Measurements from ENCODE around the gene TLCD4. TPM values are rescaled to one million over a fixed set of nuclear protein-coding genes. Genes with fewer than 3 reads are reported as not detected.

The TLCD4 gene
- polyA plus RNA-seq, 1 donor (not counting 4 experiments of a cell fraction or from before 2014, with no cell fraction given), result 0.01 TPM

DNA sequence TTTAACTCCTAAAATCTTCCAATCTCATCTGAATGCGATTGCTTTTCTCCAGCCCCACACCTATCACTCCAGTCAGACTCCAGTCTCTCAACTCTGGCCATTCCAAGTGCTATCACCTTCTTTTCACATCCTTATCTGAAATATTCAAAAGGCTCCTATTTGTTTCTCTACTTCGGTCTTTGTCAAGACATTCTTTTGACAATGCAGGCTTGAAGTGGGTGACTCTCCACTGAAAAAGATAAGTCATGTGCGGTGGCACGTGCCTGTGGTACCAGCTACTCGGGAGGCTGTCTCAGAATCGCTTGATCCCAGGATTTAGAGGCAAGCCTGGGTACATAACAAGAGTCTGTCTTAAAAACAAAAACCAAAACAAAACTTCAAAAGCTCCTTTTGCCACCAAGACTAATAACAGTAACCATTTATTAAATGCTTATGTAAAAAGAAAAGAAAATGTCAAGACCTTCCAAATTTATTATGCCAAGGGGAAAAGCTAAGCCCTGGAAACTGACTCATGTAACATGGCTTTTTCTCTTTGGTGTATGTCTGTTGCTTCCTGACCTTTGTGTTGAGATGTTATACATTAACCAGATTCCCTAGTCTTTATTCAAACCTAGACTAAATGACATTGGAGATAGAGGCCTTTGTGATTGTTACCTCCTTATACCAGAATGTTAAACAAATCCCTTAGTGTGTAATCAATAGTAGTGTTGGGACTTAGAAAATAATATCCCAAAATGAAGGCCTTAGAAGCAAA is 48.0 kb upstream of the TLCD4 start:
- Histone ChIP-seq H2AFZ (ENCODE audit: control insufficient read depth, low read length) (no peak overlapping the region), H4K20me1 (ENCODE audit: control insufficient read depth, extremely low read depth, insufficient read depth, low read length) (no peaks in the 10 kb centered on the region), H3K4me2 (ENCODE audit: control insufficient read depth, extremely low read depth, insufficient read depth, low read depth, low read length) (no peak overlapping the region), H3K9me3 (ENCODE audit: control insufficient read depth, low read depth, low read length) (no peaks in the 10 kb centered on the region), H3K36me3 (ENCODE audit: control insufficient read depth in 2 of 2, extremely low read depth in 1 of 2, insufficient read depth in 2 of 2, low read length in 2 of 2) (no peaks in the 10 kb centered on the region), H3K27ac (ENCODE audit: control insufficient read depth, insufficient read depth, low read length) (no peak overlapping the region), H3K27me3 (ENCODE audit: control insufficient read depth, extremely low read depth, insufficient read depth, low read length) (no peaks in the 10 kb centered on the region), H3K9ac (ENCODE audit: control insufficient read depth, extremely low read depth, insufficient read depth, low read length) (no peak overlapping the region), H3K4me1 (ENCODE audit: control insufficient read depth, extremely low read depth, insufficient read depth, low read length) (peaks cover 7% of the 10 kb centered on the region), H3K4me3 (ENCODE audit: control insufficient read depth in 2 of 3, extremely low read depth in 1 of 3, insufficient read depth in 2 of 3, low read depth in 1 of 3, low read length in 3 of 3) (no peak overlapping the region), H3K9me1 (ENCODE audit: control insufficient read depth, extremely low read depth, insufficient read depth, low read length) (no peaks in the 10 kb centered on the region), H3K79me2 (ENCODE audit: control insufficient read depth, insufficient read depth, low read length) (no peaks in the 10 kb centered on the region)
- no peak for FAIRE-seq
- DNase-seq (ENCODE audit: low read depth, low spot score), result no peak
- no peak for TF ChIP-seq EZH2 (IDR thresholded peaks at IDR 0.05; ENCODE audit: low read length)
- TF ChIP-seq, protein P1, sequence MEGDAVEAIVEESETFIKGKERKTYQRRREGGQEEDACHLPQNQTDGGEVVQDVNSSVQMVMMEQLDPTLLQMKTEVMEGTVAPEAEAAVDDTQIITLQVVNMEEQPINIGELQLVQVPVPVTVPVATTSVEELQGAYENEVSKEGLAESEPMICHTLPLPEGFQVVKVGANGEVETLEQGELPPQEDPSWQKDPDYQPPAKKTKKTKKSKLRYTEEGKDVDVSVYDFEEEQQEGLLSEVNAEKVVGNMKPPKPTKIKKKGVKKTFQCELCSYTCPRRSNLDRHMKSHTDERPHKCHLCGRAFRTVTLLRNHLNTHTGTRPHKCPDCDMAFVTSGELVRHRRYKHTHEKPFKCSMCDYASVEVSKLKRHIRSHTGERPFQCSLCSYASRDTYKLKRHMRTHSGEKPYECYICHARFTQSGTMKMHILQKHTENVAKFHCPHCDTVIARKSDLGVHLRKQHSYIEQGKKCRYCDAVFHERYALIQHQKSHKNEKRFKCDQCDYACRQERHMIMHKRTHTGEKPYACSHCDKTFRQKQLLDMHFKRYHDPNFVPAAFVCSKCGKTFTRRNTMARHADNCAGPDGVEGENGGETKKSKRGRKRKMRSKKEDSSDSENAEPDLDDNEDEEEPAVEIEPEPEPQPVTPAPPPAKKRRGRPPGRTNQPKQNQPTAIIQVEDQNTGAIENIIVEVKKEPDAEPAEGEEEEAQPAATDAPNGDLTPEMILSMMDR (optimal IDR thresholded peaks at IDR 0.05 in 1 of 3, IDR thresholded peaks at IDR 0.05 in 1 of 3, conservative IDR thresholded peaks at IDR 0.05 in 1 of 3; ENCODE audit: extremely low read depth in 1 of 3, insufficient read depth in 2 of 3, low read length in 3 of 3), result no peak
- dilution Hi-C loops (cut with MboI; ENCODE audit: extremely low pct_ligation_motif_present, low sequenced_read_pairs), result no loop called here

DNA sequence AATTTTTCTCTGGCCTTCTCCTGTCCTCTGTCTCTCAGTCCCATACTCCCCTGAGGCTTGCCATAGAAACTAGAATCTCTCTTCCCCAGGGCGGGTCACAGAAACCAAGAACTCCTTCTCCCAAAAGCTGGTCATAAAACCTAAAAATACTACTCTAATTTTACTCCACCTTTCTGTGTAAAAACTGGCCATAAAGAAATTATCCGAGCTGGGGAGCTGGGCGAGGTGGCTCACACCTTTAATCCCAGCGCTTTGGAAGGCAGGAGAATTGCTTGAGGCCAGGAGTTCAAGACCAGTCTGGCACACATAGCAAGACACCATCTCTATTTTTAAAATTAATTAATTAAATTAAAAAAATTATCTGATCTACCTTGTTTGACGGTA is 47.5 kb upstream of the TLCD4 start:
- dilution Hi-C loops (cut with MboI; ENCODE audit: extremely low pct_ligation_motif_present, low sequenced_read_pairs), result no loop called here
- TF ChIP-seq, protein P1 (optimal IDR thresholded peaks at IDR 0.05 in 1 of 3, IDR thresholded peaks at IDR 0.05 in 1 of 3, conservative IDR thresholded peaks at IDR 0.05 in 1 of 3; ENCODE audit: extremely low read depth in 1 of 3, insufficient read depth in 2 of 3, low read length in 3 of 3), result no peak
- no peak for TF ChIP-seq EZH2 (IDR thresholded peaks at IDR 0.05; ENCODE audit: low read length)
- Histone ChIP-seq H3K27me3 (ENCODE audit: control insufficient read depth, extremely low read depth, insufficient read depth, low read length) (no peaks in the 10 kb centered on the region), H3K4me1 (ENCODE audit: control insufficient read depth, extremely low read depth, insufficient read depth, low read length) (peaks cover 7% of the 10 kb centered on the region), H3K79me2 (ENCODE audit: control insufficient read depth, insufficient read depth, low read length) (no peaks in the 10 kb centered on the region), H3K4me2 (ENCODE audit: control insufficient read depth, extremely low read depth, insufficient read depth, low read depth, low read length) (no peak overlapping the region), H3K27ac (ENCODE audit: control insufficient read depth, insufficient read depth, low read length) (no peak overlapping the region), H3K9ac (ENCODE audit: control insufficient read depth, extremely low read depth, insufficient read depth, low read length) (no peak overlapping the region), H3K36me3 (ENCODE audit: control insufficient read depth in 2 of 2, extremely low read depth in 1 of 2, insufficient read depth in 2 of 2, low read length in 2 of 2) (no peaks in the 10 kb centered on the region), H2AFZ (ENCODE audit: control insufficient read depth, low read length) (no peak overlapping the region), H3K9me1 (ENCODE audit: control insufficient read depth, extremely low read depth, insufficient read depth, low read length) (no peaks in the 10 kb centered on the region), H3K4me3 (ENCODE audit: control insufficient read depth in 2 of 3, extremely low read depth in 1 of 3, insufficient read depth in 2 of 3, low read depth in 1 of 3, low read length in 3 of 3) (no peak overlapping the region), H4K20me1 (ENCODE audit: control insufficient read depth, extremely low read depth, insufficient read depth, low read length) (no peaks in the 10 kb centered on the region), H3K9me3 (ENCODE audit: control insufficient read depth, low read depth, low read length) (no peaks in the 10 kb centered on the region)
- FAIRE-seq (no peak), DNase-seq (ENCODE audit: low read depth, low spot score) (no peak)

Measured in keratinocyte (primary cell).